HEK293 (cell line): ENCODE data around the gene KCNIP4.

Source experiments
- ZNF138 ChIP-seq: fragments of 450-650 bp; formaldehyde crosslinking; IDR thresholded peaks from 2 replicates; pipeline ENCODE4 v1.5.1; 2016; ENCODE audit warnings: missing biosample characterization, missing genetic modification characterization, borderline replicate concordance
- ZNF473 ChIP-seq: fragments of 450-650 bp; formaldehyde crosslinking; IDR thresholded peaks from 2 replicates; pipeline ENCODE4 v1.5.1; 2017; ENCODE audit warnings: missing biosample characterization, missing genetic modification characterization
- ZNF549 ChIP-seq: fragments of 450-650 bp; IDR thresholded peaks from 2 replicates; pipeline ENCODE4 v1.5.1; 2018; ENCODE audit warnings: missing biosample characterization, missing genetic modification characterization, mild to moderate bottlenecking, inconsistent platforms, moderate library complexity
- ZNF670 ChIP-seq: fragments of 450-650 bp; formaldehyde crosslinking; IDR thresholded peaks from 2 replicates; pipeline ENCODE4 v1.5.1; 2016; ENCODE audit warnings: missing biosample characterization, missing genetic modification characterization, low read depth
- TF ChIP-seq, protein P1 (sequence below): fragments of 450-650 bp; formaldehyde crosslinking; IDR thresholded peaks from 2 replicates; pipeline ENCODE4 v1.5.1; 2016; ENCODE audit warnings: missing biosample characterization, missing genetic modification characterization

DNA sequence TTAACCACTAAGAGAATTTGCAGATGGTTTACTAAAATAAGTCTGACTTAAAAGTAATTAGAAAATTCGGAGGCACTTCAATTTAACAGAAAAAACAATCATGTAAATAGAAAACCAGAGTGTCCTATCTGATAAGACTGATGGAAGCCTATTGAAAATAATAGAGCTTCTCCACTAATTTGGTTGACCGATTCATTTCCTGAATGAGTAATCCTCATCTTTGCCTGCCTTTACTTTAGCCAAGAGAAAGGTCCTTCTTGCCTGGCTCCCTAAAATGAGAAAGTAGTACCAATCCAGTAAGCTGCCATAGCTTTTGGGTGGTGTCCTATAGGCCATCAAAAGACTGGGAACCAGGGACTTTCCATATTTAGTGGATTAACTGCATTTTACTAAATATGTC lies 48.4 kb downstream of the KCNIP4 start:
- TF ChIP-seq ZNF473 (tag by site-specific recombination) (no peak), ZNF138 (no peak), ZNF670 (tag by site-specific recombination) (no peak), ZNF549 (tag by site-specific recombination) (no peak)
- TF ChIP-seq, protein P1, sequence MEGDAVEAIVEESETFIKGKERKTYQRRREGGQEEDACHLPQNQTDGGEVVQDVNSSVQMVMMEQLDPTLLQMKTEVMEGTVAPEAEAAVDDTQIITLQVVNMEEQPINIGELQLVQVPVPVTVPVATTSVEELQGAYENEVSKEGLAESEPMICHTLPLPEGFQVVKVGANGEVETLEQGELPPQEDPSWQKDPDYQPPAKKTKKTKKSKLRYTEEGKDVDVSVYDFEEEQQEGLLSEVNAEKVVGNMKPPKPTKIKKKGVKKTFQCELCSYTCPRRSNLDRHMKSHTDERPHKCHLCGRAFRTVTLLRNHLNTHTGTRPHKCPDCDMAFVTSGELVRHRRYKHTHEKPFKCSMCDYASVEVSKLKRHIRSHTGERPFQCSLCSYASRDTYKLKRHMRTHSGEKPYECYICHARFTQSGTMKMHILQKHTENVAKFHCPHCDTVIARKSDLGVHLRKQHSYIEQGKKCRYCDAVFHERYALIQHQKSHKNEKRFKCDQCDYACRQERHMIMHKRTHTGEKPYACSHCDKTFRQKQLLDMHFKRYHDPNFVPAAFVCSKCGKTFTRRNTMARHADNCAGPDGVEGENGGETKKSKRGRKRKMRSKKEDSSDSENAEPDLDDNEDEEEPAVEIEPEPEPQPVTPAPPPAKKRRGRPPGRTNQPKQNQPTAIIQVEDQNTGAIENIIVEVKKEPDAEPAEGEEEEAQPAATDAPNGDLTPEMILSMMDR (tag by site-specific recombination): no peak
